Measurements from ENCODE around the gene SCEL. TPM values are rescaled to one million over a fixed set of nuclear protein-coding genes. Genes with fewer than 3 reads are reported as not detected.
A peak's percentile ranks its signal among the peaks of the same experiment; 100 is the strongest.

Gene SCEL
- total RNA-seq, 1 donor from 2014 or later: 4.6 TPM

DNA sequence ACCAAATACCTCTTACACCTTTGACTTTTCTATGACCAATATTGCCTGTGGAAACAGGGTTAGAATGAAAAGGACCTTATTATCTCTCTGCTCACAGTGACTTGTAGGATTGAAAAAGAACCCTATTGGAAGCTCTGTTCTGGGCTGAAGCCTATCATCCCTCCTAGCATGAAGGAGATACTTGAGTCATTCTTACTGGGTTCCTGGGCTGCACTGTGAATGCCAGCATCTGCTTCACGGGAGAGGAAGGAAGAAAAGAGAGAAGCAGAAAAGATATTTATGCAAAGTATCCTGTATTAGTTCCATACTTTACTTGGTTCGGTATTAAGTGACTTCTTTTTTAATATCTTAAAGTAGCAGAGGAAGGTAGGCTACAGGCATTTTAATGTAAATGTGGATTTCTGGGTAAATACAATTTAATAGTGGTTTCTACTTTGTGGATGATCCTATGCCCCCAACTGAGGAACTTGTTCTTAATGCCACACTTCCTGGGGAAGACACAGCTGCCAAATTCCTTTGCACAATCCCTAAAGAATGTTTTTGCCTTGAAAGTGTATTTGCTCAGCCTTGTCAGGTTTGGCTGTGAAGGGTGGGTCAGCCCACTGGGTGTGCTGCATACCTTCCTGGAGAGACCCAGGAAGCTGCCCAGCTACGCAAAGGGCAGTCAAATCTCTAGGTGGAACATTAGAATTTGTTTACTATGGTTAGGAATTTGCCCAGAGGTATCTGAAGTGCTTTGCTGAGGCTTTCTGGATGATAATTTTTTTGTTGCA is 13.7 kb upstream of the SCEL start:
- DNase-seq (ENCODE audit: low read depth): peak; percentile 90

DNA sequence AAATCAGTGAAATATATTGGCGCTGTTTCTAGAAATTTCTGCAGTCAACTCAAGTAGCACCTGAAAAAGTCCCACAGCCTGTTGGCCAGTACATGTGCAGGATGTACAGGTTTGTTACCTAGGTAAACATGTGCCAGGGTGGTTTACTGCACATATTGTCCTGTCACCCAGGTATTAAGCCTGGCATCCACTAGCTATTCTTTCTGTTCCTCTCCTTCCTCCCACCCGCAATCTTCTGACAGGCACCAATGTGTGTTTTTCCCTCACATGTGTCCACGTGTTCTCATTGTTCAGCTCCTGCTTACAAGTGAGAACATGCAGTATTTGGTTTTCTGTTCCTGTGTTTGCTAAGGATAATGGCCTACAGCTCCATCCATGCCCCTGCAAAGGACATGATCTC is 13.1 kb upstream of the SCEL start:
- DNase-seq (ENCODE audit: low read depth): no peak

DNA sequence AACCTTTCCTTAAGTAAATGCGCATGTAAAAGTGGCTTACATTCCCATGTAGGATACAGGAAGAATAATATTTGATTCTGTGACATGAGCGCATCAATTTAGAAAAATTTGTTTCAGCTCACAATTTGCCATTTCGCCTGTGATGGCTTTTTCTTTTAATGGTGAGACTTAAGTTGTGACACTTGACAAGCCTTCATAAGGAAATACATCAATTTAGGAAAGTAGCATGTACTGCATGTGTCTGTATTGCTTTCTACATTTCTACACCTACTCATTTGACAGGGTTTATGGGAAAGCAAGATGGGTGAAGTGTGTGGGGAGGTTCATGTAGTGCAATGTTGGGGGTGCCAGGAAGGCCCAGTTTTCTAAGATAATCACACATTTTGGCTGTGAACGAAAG is 12.1 kb upstream of the SCEL start:
- no peak for DNase-seq (ENCODE audit: low read depth)

DNA sequence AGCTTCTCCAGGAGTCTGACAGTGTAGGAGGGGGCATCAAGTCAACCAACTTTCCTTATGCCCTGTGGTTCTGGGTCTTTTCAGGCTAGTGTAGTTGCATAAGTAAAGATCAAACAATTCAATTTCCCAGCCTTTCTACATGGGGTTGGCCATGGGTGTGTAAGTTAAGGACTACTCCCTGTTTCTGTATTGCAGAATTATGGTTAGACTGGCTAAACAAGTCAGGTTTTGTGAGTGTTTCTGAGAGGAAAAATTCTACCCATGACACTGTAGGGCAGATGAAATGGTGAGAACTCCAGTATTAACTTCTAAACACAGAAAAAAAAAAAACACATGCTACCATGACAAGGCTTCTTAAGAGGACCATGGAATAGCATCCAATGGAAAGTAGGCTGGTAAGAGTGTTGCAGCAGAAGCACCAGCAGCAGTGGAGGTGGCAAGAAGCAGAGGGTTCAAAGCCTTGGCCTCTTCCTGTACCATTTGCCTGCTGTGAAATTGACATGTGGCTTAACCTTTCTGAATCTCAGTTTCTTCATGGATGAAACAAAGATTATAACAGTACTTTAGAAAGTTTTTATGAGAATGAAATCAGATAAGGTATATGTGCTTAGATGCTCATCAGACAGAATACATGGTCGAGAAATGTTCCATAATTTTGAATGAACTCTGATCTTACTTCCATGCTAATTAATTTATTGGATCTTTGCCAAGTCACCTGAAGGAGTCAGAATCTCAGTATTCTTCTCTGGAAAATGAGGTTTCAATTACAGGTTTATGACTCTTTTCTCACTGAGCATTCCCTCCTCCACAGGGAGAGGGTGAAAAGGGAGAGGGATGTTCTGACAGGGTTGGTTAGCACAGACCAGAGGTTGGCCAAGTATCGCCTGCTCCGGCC is 11.4 kb upstream of the SCEL start:
- DNase-seq (ENCODE audit: low read depth): no peak

DNA sequence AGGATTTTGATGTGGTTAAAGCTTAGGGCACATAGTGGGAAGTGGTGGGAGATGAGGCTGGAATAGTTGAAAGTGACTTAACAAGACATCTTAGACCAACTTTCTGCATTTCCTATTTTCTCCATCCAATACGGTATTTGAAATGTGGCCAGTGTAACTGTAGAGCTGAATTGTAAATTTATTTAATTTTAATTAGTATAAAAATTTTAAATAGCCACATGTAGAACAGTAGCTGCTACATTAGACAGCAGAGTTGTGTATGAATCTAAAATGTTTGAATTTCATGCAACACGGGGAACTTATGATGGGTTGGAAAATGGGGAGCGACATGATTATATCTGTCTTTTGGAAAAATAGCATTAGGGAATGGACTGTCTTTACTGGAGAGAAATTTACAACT is 7.1 kb upstream of the SCEL start:
- no peak for DNase-seq (ENCODE audit: low read depth)

DNA sequence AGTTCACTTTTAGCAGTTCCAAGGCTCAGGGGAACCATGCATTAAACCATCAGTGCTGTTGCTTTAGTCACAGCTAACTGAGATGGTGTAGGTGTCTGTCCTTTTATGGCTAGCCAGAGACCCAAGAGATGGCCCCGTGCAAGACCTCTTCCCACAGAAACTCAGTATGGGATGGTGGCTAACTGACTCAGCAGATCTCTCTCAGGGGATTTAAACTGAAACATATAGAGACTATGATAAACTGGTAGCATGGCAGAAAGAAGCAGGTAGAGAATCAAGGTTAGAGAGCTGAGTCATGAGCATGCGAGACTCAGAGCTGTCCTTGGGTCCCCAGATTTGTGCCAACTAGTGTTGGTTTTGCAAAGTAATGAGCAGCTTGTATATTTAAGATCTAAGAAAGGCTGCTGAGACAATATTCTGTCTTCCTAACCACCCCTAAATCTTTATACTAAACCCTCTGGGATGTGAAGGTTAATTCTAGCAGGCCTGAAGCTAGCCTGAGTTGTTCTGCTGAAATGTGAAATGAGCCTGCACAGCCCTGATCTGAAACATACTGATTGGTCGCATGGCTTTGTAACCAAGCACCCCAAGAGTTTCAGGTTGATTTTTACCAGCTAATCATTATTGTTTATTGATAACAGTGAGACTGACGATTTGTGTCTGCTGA is 6.5 kb upstream of the SCEL start:
- no peak for DNase-seq (ENCODE audit: low read depth)

- no peak for DNase-seq (ENCODE audit: low read depth)
Observed at GRCh38 chr13:77529501-77529840, 6.0 kb upstream of the SCEL start.

DNA sequence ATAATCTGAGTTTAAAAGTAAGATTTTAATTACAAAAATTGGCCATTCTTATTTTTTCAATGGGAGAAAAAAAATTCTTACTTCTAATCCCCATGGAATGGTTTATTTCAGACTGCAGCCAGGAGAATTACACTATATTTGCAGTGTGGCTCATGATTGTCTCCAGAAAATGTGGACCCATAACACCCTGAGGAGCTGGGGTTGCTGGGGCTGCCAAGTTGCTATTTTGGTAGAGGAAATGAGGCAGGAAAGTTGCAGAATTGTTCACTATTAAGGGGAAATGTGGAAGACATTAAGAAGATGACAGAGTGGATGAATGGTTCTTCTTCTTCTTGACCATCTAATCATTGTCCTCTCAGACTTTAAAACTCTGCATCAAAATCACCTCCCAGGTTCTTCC is 4.6 kb upstream of the SCEL start:
- DNase-seq (ENCODE audit: low read depth): no peak

DNA sequence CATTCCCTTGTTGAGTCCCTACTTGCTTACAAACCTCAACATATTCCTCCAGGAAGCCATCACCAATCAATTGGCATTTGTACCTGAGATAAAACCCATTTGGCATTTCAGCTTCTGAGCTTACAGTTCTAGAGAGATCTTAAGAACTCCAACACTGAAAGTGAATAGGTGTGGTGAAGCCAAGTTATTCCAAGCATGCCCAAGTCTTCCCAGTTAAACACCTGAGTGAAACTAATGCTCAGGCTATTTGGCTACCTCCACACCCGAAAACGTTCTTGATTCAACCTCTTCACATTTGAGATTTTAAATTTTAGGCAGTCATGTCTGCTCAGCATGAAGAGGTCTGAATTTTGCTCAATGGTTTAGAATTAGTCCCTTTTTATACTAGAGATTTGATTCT is 2.5 kb upstream of the SCEL start:
- DNase-seq (ENCODE audit: low read depth): peak; percentile 26

- DNase-seq (ENCODE audit: low read depth): peak; percentile 62
Observed at GRCh38 chr13:77533875-77534788, 1.4 kb upstream of the SCEL start.

GRCh38 chr13:77536358-77536757 is 852 bp downstream of the SCEL start:
- no peak for DNase-seq (ENCODE audit: low read depth)

DNA sequence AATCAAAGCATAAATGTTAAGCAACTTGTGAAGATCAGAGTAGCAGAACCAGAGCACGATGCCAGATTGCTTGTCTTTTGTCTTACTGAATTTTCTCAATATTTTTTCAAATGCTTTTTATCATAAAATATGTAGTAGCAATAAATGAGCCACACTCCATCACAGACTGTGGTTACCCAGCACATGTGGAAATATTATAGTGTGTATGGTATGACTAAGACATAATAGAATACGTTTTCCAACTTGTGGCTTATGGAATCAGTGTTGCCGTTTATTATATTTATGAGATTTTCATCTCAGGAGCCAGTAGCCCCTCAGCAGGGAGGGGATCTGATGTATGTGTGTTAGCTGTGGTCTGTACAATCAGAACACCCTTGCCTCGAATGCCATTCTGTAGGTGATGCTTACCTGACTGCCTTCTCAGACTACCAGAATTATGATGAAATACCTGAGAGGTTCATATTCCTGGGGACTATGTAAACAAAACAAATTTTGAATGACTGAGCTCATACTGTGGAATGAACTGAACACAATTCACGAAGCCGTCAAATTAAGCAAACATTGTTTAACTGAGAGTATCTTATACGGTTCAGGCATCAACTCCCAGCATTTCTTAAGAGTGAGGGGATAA is 1.9 kb downstream of the SCEL start:
- DNase-seq (ENCODE audit: low read depth): no peak

DNA sequence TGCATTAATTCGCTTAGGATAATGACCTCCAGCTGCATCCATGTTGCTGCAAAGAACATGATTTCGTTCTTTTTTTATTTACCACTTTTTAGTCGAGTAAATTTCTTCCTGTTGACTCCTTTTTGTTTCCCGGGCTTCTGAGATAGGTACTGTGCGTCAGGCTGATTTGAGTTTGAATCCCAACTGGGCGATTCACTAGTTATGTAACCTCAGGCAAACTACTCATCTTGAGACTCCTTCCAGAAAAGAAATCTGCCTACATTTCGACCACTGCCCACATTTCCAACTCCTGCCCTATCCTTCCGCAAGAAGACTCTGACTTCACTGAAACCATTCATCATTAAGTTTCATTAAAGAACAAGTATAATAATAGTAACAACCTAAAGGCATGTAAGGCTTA is 8.2 kb downstream of the SCEL start:
- no peak for DNase-seq (ENCODE audit: low read depth)

DNA sequence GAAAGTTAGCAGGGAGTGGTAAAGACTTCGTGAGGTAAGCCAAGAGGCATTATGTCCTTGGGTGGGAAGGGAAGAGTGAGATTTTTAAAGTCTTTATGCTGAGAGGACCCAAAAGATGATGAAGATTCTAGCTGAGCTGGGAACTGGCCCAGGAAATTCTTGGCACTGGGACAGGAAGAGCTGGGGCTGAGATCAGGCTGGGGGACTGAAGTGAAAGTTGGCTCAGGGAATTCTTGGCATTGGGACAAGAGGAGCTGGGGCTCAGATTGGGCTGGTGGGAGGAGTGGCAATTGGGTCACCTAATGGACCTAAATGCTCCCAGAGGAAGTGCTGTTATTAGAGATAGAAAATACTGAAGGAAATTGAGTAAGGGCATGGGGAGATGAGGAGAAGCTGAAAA is 8.8 kb downstream of the SCEL start:
- peak; percentile 65 for DNase-seq (ENCODE audit: low read depth)

- DNase-seq (ENCODE audit: low read depth): no peak
Observed at GRCh38 chr13:77544758-77545338, 9.3 kb downstream of the SCEL start.

DNA sequence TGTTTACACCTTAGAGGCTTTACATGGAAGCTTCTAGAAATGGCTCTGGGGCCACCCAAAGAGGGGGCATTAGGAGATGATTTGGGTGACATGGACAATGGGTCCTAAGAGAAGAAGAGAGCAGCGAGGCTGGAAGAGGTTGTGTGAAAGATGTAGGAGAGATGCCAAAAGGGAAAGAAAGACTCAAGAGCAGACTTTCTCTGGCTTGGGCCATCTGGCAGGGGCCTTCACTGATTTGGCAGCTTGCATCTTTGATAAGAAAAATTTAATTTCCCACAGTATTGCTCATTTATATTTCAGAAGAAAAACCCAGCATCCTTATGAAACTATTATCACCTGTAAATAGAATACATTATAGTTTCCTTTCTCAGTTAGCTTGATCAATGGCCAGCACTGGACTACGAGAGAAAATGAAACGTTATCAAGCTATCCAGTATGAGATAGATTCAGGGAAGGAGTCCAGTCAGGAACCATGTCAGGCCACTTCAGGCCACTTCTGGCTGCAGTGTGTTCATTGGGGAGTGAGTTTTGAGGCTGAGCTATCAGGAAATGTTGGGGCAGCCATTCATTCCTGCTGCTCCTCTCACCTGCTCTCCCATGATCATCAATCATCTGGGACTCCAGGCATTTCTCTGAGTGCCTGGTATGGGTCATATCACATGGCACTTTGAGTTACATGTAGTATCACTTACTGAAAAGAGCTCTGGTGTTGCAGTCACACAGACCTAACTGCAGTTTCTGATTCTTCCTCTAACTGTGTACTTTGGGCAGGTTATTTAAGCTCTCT is 10.3 kb downstream of the SCEL start:
- no peak for DNase-seq (ENCODE audit: low read depth)

- no peak for DNase-seq (ENCODE audit: low read depth)
Observed at GRCh38 chr13:77548095-77548494, 12.6 kb downstream of the SCEL start.

DNA sequence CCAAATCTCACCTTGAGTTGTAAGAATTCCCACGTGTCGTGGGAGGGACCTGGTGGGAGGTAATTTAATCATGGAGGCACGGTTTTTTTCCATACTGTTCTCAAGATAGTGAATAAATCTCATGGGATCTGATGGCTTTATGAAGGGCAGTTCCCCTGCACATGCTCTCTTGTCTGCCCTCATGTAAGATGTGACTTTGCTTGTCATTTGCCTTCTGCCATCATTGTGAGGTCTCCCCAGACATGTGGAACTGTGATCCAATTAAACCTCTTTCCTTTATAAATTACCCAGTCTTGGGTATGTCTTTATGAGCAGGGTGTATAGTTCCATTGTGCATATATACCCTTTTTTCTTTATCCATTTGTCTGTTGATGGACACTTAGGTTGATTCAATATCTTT is 13.1 kb downstream of the SCEL start:
- DNase-seq (ENCODE audit: low read depth): no peak

- peak; percentile 84 for DNase-seq (ENCODE audit: low read depth)
Observed at GRCh38 chr13:77554069-77554468, 18.6 kb downstream of the SCEL start.

DNA sequence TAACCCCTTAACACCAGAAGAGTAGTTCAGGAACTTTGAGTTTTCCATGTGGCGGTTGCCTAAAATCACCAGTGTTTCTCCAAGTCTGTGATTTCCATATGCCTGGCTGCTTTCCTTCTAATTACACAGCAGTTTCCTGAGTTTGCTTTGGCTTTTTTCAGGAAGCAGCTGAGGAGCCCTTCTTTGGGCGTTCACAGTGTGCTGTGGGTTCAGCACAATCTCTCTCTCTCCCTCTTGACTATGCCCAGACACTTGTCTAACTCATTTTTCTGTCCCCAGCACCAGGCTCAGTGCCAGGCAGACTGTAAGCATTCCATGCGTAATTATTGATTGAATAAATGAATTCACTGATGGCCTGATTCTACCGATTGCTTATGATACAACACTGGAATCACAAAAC is 19.7 kb downstream of the SCEL start:
- DNase-seq (ENCODE audit: low read depth): no peak
